WTC11 (cell line): ENCODE results near the gene DRD5. TPM values are rescaled to one million over a fixed set of nuclear protein-coding genes. Genes with fewer than 3 reads are reported as not detected.

Experiments
- ATAC-seq: fragments of 200-7000 bp; cut with Tn5 transposase; 2 replicates; pipeline ENCODE4 v1.10.0; 2021; ENCODE audit warnings: mild to moderate bottlenecking, moderate library complexity
- CTCF ChIA-PET: fragments of 300-600 bp; sonication (Branson Sonifier 250); formaldehyde crosslinking; loops from one replicate; lab custom pipeline; 2021; ENCODE audit warnings: antibody characterized with exemption; lab: Charles Lee
- POLR2A ChIA-PET: fragments of 350-600 bp; sonication (Branson Sonifier 250); formaldehyde crosslinking; loops from one replicate; lab custom pipeline; 2021; ENCODE audit warnings: antibody characterized with exemption; lab: Charles Lee
- DNase-seq: peaks from one replicate; pipeline ENCODE4 v3.0.0; 2021; ENCODE audit warnings: low spot score
- H3K27ac Mint-ChIP-seq: 2 replicates; pipeline ENCODE4 v1.8.0; 2021; ENCODE audit warnings: mixed read lengths
- H3K27me3 Mint-ChIP-seq: 2 replicates; pipeline ENCODE4 v1.8.0; 2021; ENCODE audit warnings: low read depth, mild to moderate bottlenecking, moderate library complexity, mixed read lengths
- H3K36me3 Mint-ChIP-seq: 2 replicates; pipeline ENCODE4 v1.8.0; 2021; ENCODE audit warnings: mixed read lengths
- H3K4me1 Mint-ChIP-seq: 2 replicates; pipeline ENCODE4 v1.8.0; 2022; ENCODE audit warnings: mixed read lengths
- H3K4me3 Mint-ChIP-seq: 2 replicates; pipeline ENCODE4 v1.8.0; 2021; ENCODE audit warnings: mild to moderate bottlenecking, moderate library complexity, mixed read lengths
- H3K9me3 Mint-ChIP-seq: 2 replicates; pipeline ENCODE4 v1.8.0; 2021; ENCODE audit warnings: mixed read lengths
- ESRRA ChIP-seq: sonication (generic); formaldehyde crosslinking; IDR thresholded peaks from 2 replicates; pipeline ENCODE4 v1.8.1; 2022; ENCODE audit warnings: mild to moderate bottlenecking, missing genetic modification reagents, borderline replicate concordance
- NFATC4 ChIP-seq: fragments of 250-450 bp; sonication (Bioruptor Pico); IDR thresholded peaks from 2 replicates; pipeline ENCODE4 v1.9.0; 2021; ENCODE audit warnings: mild to moderate bottlenecking
- NR3C1 ChIP-seq: sonication (generic); formaldehyde crosslinking; conservative IDR thresholded peaks from 2 replicates; pipeline ENCODE4 v1.8.1; 2023; ENCODE audit warnings: low read depth, mild to moderate bottlenecking, missing genetic modification reagents
- PRDM15 ChIP-seq: sonication (generic); formaldehyde crosslinking; IDR thresholded peaks from 2 replicates; pipeline ENCODE4 v1.8.0; 2022; ENCODE audit warnings: missing genetic modification reagents
- PRRX2 ChIP-seq: fragments of 250-450 bp; sonication (Bioruptor Pico); IDR thresholded peaks from 2 replicates; pipeline ENCODE4 v1.8.0; 2021; ENCODE audit warnings: mild to moderate bottlenecking
- ZBTB21 ChIP-seq: sonication (generic); formaldehyde crosslinking; IDR thresholded peaks from 2 replicates; pipeline ENCODE4 v1.8.1; 2023; ENCODE audit warnings: mild to moderate bottlenecking, missing genetic modification reagents, borderline replicate concordance
- ZNF263 ChIP-seq: sonication (generic); formaldehyde crosslinking; IDR thresholded peaks from 2 replicates; pipeline ENCODE4 v1.8.1; 2022; ENCODE audit warnings: low read depth, mild to moderate bottlenecking, moderate library complexity, missing genetic modification reagents
- ZNF396 ChIP-seq: fragments of 250-450 bp; sonication (Bioruptor Pico); IDR thresholded peaks from 2 replicates; pipeline ENCODE4 v1.8.0; 2021; ENCODE audit warnings: mild to moderate bottlenecking, moderate library complexity, borderline replicate concordance
- ZNF423 ChIP-seq: fragments of 250-450 bp; sonication (Bioruptor Pico); IDR thresholded peaks from 2 replicates; pipeline ENCODE4 v2.1.2; 2022; ENCODE audit warnings: mild to moderate bottlenecking, moderate library complexity
- ZNF532 ChIP-seq: fragments of 250-450 bp; sonication (Bioruptor Pico); IDR thresholded peaks from 2 replicates; pipeline ENCODE4 v1.9.0; 2021; ENCODE audit warnings: mild to moderate bottlenecking, borderline replicate concordance
- total RNA-seq: library from RNA; stranded (reverse); gene quantifications from 3 replicates; pipeline ENCODE4 v1.2.3, GENCODE V29; 2021
- TF ChIP-seq, protein P1 (sequence below): sonication (generic); formaldehyde crosslinking; IDR thresholded peaks from 2 replicates; pipeline ENCODE4 v1.8.0; 2023; ENCODE audit warnings: mild to moderate bottlenecking, missing genetic modification reagents
- TF ChIP-seq, protein P2 (sequence below): sonication (generic); formaldehyde crosslinking; IDR thresholded peaks from 2 replicates; pipeline ENCODE4 v1.8.0; 2022; ENCODE audit warnings: mild to moderate bottlenecking, missing genetic modification reagents
- TF ChIP-seq, protein P3 (sequence below): fragments of 250-450 bp; sonication (Bioruptor Pico); conservative IDR thresholded peaks from 2 replicates; pipeline ENCODE4 v1.9.0; 2021; ENCODE audit warnings: mild to moderate bottlenecking
- TF ChIP-seq, protein P4 (sequence below): sonication (generic); formaldehyde crosslinking; conservative IDR thresholded peaks from 2 replicates; pipeline ENCODE4 v1.8.1; 2023; ENCODE audit warnings: mild to moderate bottlenecking, low read depth, missing genetic modification reagents, moderate library complexity
- TF ChIP-seq, protein P5 (sequence below): sonication (generic); formaldehyde crosslinking; IDR thresholded peaks from 2 replicates; pipeline ENCODE4 v1.8.1; 2023; ENCODE audit warnings: mild to moderate bottlenecking, missing genetic modification reagents
- TF ChIP-seq, protein P6 (sequence below): sonication (generic); formaldehyde crosslinking; IDR thresholded peaks from 2 replicates; pipeline ENCODE4 v1.8.1; 2022; ENCODE audit warnings: mild to moderate bottlenecking, moderate library complexity, missing genetic modification reagents

DRD5 gene
- total RNA-seq, 1 experiment from 2014 or later = 0.07 TPM

- no peak for ATAC-seq
- no peak overlapping the region for H3K4me3 Mint-ChIP-seq
- H3K4me1 Mint-ChIP-seq = no peaks in the 10 kb centered on the region
- H3K27ac Mint-ChIP-seq = no peak overlapping the region
- H3K27me3 Mint-ChIP-seq = no peaks in the 10 kb centered on the region
- CTCF ChIA-PET = no interaction called here
- DNase-seq = no peak
- no peaks in the 10 kb centered on the region for H3K9me3 Mint-ChIP-seq
- H3K36me3 Mint-ChIP-seq = no peaks in the 10 kb centered on the region
- POLR2A ChIA-PET = no interaction called here
- no peak for TF ChIP-seq PRDM15 (CRISPR knock-in tag)
- TF ChIP-seq NFATC4 (CRISPR knock-in tag) = no peak
- TF ChIP-seq, protein P1, sequence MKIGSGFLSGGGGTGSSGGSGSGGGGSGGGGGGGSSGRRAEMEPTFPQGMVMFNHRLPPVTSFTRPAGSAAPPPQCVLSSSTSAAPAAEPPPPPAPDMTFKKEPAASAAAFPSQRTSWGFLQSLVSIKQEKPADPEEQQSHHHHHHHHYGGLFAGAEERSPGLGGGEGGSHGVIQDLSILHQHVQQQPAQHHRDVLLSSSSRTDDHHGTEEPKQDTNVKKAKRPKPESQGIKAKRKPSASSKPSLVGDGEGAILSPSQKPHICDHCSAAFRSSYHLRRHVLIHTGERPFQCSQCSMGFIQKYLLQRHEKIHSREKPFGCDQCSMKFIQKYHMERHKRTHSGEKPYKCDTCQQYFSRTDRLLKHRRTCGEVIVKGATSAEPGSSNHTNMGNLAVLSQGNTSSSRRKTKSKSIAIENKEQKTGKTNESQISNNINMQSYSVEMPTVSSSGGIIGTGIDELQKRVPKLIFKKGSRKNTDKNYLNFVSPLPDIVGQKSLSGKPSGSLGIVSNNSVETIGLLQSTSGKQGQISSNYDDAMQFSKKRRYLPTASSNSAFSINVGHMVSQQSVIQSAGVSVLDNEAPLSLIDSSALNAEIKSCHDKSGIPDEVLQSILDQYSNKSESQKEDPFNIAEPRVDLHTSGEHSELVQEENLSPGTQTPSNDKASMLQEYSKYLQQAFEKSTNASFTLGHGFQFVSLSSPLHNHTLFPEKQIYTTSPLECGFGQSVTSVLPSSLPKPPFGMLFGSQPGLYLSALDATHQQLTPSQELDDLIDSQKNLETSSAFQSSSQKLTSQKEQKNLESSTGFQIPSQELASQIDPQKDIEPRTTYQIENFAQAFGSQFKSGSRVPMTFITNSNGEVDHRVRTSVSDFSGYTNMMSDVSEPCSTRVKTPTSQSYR (CRISPR knock-in tag) = no peak
- TF ChIP-seq ESRRA (CRISPR knock-in tag) = no peak
- TF ChIP-seq, protein P2, sequence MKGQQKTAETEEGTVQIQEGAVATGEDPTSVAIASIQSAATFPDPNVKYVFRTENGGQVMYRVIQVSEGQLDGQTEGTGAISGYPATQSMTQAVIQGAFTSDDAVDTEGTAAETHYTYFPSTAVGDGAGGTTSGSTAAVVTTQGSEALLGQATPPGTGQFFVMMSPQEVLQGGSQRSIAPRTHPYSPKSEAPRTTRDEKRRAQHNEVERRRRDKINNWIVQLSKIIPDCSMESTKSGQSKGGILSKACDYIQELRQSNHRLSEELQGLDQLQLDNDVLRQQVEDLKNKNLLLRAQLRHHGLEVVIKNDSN (CRISPR knock-in tag) = no peak
- TF ChIP-seq ZNF396 (CRISPR knock-in tag) = no peak
- no peak for TF ChIP-seq PRRX2 (CRISPR knock-in tag)
- TF ChIP-seq ZBTB21 (CRISPR knock-in tag) = no peak
- TF ChIP-seq ZNF263 (CRISPR knock-in tag) = no peak
- TF ChIP-seq ZNF532 (CRISPR knock-in tag) = no peak
- TF ChIP-seq, protein P3, sequence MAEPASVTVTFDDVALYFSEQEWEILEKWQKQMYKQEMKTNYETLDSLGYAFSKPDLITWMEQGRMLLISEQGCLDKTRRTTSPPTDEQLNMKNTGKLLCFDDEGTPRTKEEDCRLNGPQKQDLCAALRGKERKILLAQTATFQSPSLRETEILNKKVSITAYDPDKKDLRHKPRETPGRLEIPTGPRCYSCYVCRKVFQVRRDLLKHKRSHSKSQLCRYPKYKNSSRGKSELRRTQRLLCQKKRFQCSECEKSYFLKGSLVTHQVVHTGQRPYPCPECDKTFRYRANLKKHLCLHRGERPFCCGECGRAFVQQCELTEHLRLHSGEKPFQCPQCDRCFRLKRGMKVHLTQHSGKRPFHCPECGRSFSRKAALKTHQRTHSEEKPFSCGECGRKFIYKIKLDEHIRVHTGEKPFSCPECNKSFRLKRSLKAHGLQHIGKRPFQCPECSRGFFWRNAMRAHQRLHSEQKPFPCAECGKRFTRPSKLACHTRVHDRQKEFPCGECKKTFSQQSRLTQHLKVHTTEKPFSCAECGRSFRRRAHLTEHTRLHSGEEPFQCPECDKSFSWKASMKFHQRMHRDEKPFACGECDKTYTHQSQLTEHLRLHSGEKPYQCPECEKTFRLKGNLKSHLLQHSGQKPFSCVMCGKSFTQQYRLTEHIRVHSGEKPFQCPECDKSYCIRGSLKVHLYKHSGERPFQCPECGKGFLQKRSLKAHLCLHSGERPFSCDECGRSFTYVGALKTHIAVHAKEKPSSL (CRISPR knock-in tag) = no peak
- no peak for TF ChIP-seq ZNF423
- TF ChIP-seq, protein P4, sequence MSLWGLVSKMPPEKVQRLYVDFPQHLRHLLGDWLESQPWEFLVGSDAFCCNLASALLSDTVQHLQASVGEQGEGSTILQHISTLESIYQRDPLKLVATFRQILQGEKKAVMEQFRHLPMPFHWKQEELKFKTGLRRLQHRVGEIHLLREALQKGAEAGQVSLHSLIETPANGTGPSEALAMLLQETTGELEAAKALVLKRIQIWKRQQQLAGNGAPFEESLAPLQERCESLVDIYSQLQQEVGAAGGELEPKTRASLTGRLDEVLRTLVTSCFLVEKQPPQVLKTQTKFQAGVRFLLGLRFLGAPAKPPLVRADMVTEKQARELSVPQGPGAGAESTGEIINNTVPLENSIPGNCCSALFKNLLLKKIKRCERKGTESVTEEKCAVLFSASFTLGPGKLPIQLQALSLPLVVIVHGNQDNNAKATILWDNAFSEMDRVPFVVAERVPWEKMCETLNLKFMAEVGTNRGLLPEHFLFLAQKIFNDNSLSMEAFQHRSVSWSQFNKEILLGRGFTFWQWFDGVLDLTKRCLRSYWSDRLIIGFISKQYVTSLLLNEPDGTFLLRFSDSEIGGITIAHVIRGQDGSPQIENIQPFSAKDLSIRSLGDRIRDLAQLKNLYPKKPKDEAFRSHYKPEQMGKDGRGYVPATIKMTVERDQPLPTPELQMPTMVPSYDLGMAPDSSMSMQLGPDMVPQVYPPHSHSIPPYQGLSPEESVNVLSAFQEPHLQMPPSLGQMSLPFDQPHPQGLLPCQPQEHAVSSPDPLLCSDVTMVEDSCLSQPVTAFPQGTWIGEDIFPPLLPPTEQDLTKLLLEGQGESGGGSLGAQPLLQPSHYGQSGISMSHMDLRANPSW (CRISPR knock-in tag) = no peak
- TF ChIP-seq, protein P5, sequence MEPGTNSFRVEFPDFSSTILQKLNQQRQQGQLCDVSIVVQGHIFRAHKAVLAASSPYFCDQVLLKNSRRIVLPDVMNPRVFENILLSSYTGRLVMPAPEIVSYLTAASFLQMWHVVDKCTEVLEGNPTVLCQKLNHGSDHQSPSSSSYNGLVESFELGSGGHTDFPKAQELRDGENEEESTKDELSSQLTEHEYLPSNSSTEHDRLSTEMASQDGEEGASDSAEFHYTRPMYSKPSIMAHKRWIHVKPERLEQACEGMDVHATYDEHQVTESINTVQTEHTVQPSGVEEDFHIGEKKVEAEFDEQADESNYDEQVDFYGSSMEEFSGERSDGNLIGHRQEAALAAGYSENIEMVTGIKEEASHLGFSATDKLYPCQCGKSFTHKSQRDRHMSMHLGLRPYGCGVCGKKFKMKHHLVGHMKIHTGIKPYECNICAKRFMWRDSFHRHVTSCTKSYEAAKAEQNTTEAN (CRISPR knock-in tag) = no peak
- TF ChIP-seq NR3C1 (CRISPR knock-in tag) = no peak
- TF ChIP-seq, protein P6, sequence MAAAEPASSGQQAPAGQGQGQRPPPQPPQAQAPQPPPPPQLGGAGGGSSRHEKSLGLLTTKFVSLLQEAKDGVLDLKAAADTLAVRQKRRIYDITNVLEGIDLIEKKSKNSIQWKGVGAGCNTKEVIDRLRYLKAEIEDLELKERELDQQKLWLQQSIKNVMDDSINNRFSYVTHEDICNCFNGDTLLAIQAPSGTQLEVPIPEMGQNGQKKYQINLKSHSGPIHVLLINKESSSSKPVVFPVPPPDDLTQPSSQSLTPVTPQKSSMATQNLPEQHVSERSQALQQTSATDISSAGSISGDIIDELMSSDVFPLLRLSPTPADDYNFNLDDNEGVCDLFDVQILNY (CRISPR knock-in tag) = no peak
Measured at GRCh38 chr4:9758641-9759317, 22.7 kb upstream of the DRD5 start.
